ENCODE results near the gene ANO9.
"Not testable (repeated sequence)": the region's sequence is repeated elsewhere in the genome, so short reads cannot be mapped to it uniquely, and the experiment has no call there.

ANO9 gene

GRCh38 chr11:416757-417621 lies 24.8 kb downstream of the ANO9 start:
- no peak for DNase-seq (ENCODE audit: low read depth in 2 of 2, low spot score in 1 of 2)

GRCh38 chr11:416051-416756 lies 25.6 kb downstream of the ANO9 start:
- no peak for DNase-seq (ENCODE audit: low read depth in 2 of 2, low spot score in 1 of 2)

- DNase-seq (ENCODE audit: low read depth in 2 of 2, low spot score in 1 of 2): no peak
Observed at GRCh38 chr11:415640-416041, 26.2 kb downstream of the ANO9 start.

- DNase-seq (ENCODE audit: low read depth in 2 of 2, low spot score in 1 of 2): no peak
Observed at GRCh38 chr11:414318-414857, 27.4 kb downstream of the ANO9 start.

- no peak for DNase-seq (ENCODE audit: low read depth in 2 of 2, low spot score in 1 of 2)
Observed at GRCh38 chr11:413120-414081, 28.4 kb downstream of the ANO9 start.

GRCh38 chr11:412641-413119 lies 29.1 kb downstream of the ANO9 start:
- DNase-seq (ENCODE audit: low read depth in 2 of 2, low spot score in 1 of 2): no peak

GRCh38 chr11:411520-411919 lies 30.3 kb downstream of the ANO9 start:
- DNase-seq (ENCODE audit: low read depth in 2 of 2, low spot score in 1 of 2): not testable (repeated sequence)

- not testable (repeated sequence) for DNase-seq (ENCODE audit: low read depth in 2 of 2, low spot score in 1 of 2)
Observed at GRCh38 chr11:410711-411110, 31.1 kb downstream of the ANO9 start.

- DNase-seq (ENCODE audit: low read depth in 2 of 2, low spot score in 1 of 2): no peak
Observed at GRCh38 chr11:409600-410483, 32.0 kb downstream of the ANO9 start.

GRCh38 chr11:409008-409599 lies 32.7 kb downstream of the ANO9 start:
- no peak for DNase-seq (ENCODE audit: low read depth in 2 of 2, low spot score in 1 of 2)

- DNase-seq (ENCODE audit: low read depth in 2 of 2, low spot score in 1 of 2): no peak
Observed at GRCh38 chr11:408154-409007, 33.4 kb downstream of the ANO9 start.

GRCh38 chr11:407651-408123 lies 34.1 kb downstream of the ANO9 start:
- no peak for DNase-seq (ENCODE audit: low read depth in 2 of 2, low spot score in 1 of 2)

- DNase-seq (ENCODE audit: low read depth in 2 of 2, low spot score in 1 of 2): peak; percentile 82 to 89
Observed at GRCh38 chr11:406796-407650, 34.8 kb downstream of the ANO9 start.

GRCh38 chr11:405954-406795 lies 35.6 kb downstream of the ANO9 start:
- DNase-seq (ENCODE audit: low read depth in 2 of 2, low spot score in 1 of 2): no peak

- no peak for DNase-seq (ENCODE audit: low read depth in 2 of 2, low spot score in 1 of 2)
Observed at GRCh38 chr11:405323-405953, 36.4 kb downstream of the ANO9 start.

Data from stimulated activated CD8-positive, alpha-beta memory T cell treated with anti-CD3 and anti-CD28 coated beads, Interleukin-4, amount 100 ng/mL, for 1 hour (primary cell).